ENCODE results near the gene COL4A5. TPM values are rescaled to one million over a fixed set of nuclear protein-coding genes. Genes with fewer than 3 reads are reported as not detected.
A peak's percentile ranks its signal among the peaks of the same experiment; 100 is the strongest.

COL4A5 gene
- polyA plus RNA-seq, 1 experiment, result 123 TPM

- H3K9me3 ChIP-seq (ENCODE audit: control insufficient read depth, insufficient read depth, low read length), result no peaks in the 10 kb centered on the region
- CTCF ChIA-PET, result interaction anchor here (0.7 to 3.9 kb wide), 7 partner anchors 18 to 371 kb away, joined by 3 to 29 read pairs (median 3); no protein-coding TSS in a partner anchor
- no peak for DNase-seq (ENCODE audit: low read depth, low spot score)
- no peak overlapping the region for H3K27ac ChIP-seq (ENCODE audit: low read depth, low read length)
- no peak overlapping the region for H3K4me3 ChIP-seq (ENCODE audit: low read depth, low read length)
- peak; percentile 61 for TF ChIP-seq CTCF (IDR thresholded peaks at IDR 0.05; ENCODE audit: low read depth, low read length)
- POLR2A ChIA-PET, result no interaction called here
- no peaks in the 10 kb centered on the region for H3K27me3 ChIP-seq (ENCODE audit: control insufficient read depth, insufficient read depth, low read length)
Measured at GRCh38 chrX:108537005-108537404, 97.4 kb downstream of the COL4A5 start.

- Histone ChIP-seq H3K27me3 (ENCODE audit: control insufficient read depth, insufficient read depth, low read length) (no peaks in the 10 kb centered on the region), H3K27ac (ENCODE audit: low read depth, low read length) (no peak overlapping the region), H3K9me3 (ENCODE audit: control insufficient read depth, insufficient read depth, low read length) (no peaks in the 10 kb centered on the region), H3K4me3 (ENCODE audit: low read depth, low read length) (no peak overlapping the region)
- ChIA-PET CTCF (interaction anchor here (0.9 kb wide), 1 partner anchor 341 kb away, joined by 3 read pairs; no protein-coding TSS in a partner anchor), POLR2A (no interaction called here)
- no peak for TF ChIP-seq CTCF (IDR thresholded peaks at IDR 0.05; ENCODE audit: low read depth, low read length)
- no peak for DNase-seq (ENCODE audit: low read depth, low spot score)
Measured at GRCh38 chrX:108541286-108541685, 101.6 kb downstream of the COL4A5 start.

- no peaks in the 10 kb centered on the region for H3K9me3 ChIP-seq (ENCODE audit: control insufficient read depth, insufficient read depth, low read length)
- ChIA-PET CTCF (interaction anchor here (0.7 kb wide), 1 partner anchor 25 kb away, joined by 3 read pairs; no protein-coding TSS in a partner anchor), POLR2A (no interaction called here)
- no peak for TF ChIP-seq CTCF (IDR thresholded peaks at IDR 0.05; ENCODE audit: low read depth, low read length)
- H3K27ac ChIP-seq (ENCODE audit: low read depth, low read length), result no peak overlapping the region
- H3K27me3 ChIP-seq (ENCODE audit: control insufficient read depth, insufficient read depth, low read length), result no peaks in the 10 kb centered on the region
- H3K4me3 ChIP-seq (ENCODE audit: low read depth, low read length), result no peak overlapping the region
- no peak for DNase-seq (ENCODE audit: low read depth, low spot score)
Measured at GRCh38 chrX:108557580-108557979, 117.9 kb downstream of the COL4A5 start.

GRCh38 chrX:108558217-108558616 lies 118.6 kb downstream of the COL4A5 start:
- H3K9me3 ChIP-seq (ENCODE audit: control insufficient read depth, insufficient read depth, low read length), result no peaks in the 10 kb centered on the region
- H3K27me3 ChIP-seq (ENCODE audit: control insufficient read depth, insufficient read depth, low read length), result no peaks in the 10 kb centered on the region
- no peak for DNase-seq (ENCODE audit: low read depth, low spot score)
- ChIA-PET POLR2A (no interaction called here), CTCF (no interaction called here)
- TF ChIP-seq CTCF (IDR thresholded peaks at IDR 0.05; ENCODE audit: low read depth, low read length), result no peak
- no peak overlapping the region for H3K4me3 ChIP-seq (ENCODE audit: low read depth, low read length)
- no peak overlapping the region for H3K27ac ChIP-seq (ENCODE audit: low read depth, low read length)

- ChIA-PET POLR2A (no interaction called here), CTCF (no interaction called here)
- H3K27ac ChIP-seq (ENCODE audit: low read depth, low read length), result no peak overlapping the region
- H3K9me3 ChIP-seq (ENCODE audit: control insufficient read depth, insufficient read depth, low read length), result no peaks in the 10 kb centered on the region
- DNase-seq (ENCODE audit: low read depth, low spot score), result no peak
- no peak for TF ChIP-seq CTCF (IDR thresholded peaks at IDR 0.05; ENCODE audit: low read depth, low read length)
- no peaks in the 10 kb centered on the region for H3K27me3 ChIP-seq (ENCODE audit: control insufficient read depth, insufficient read depth, low read length)
- no peak overlapping the region for H3K4me3 ChIP-seq (ENCODE audit: low read depth, low read length)
Measured at GRCh38 chrX:108573136-108573535, 133.5 kb downstream of the COL4A5 start.
